K562 (cell line): ENCODE results near the gene SPAG9. TPM values are rescaled to one million over a fixed set of nuclear protein-coding genes. Genes with fewer than 3 reads are reported as not detected.
A peak's percentile ranks its signal among the peaks of the same experiment; 100 is the strongest.

Source experiments
- ELK3 ChIP-seq: fragments of 450-650 bp; formaldehyde crosslinking; IDR thresholded peaks from 2 replicates; pipeline ENCODE4 v1.4.0; 2020; ENCODE audit warnings: mild to moderate bottlenecking
- ETV5 ChIP-seq: sonication (generic); formaldehyde crosslinking; IDR thresholded peaks from 2 replicates; pipeline ENCODE4 v1.4.0; 2020; ENCODE audit warnings: low read depth, mild to moderate bottlenecking, missing genetic modification reagents
- HEY1 ChIP-seq: fragments of 250-450 bp; sonication (Bioruptor Pico); IDR thresholded peaks from 2 replicates; pipeline ENCODE4 v1.5.0; 2020; ENCODE audit warnings: mild to moderate bottlenecking, moderate library complexity, borderline replicate concordance
- HOXB6 ChIP-seq: fragments of 250-450 bp; sonication (Bioruptor Pico); IDR thresholded peaks from 2 replicates; pipeline ENCODE4 v1.5.1; 2022; ENCODE audit warnings: mild to moderate bottlenecking, borderline replicate concordance
- MGA ChIP-seq: fragments of 450-650 bp; IDR thresholded peaks from 2 replicates; pipeline ENCODE4 v1.6.1; 2016; ENCODE audit warnings: mild to moderate bottlenecking, moderate library complexity
- TAF15 ChIP-seq: fragments of 200-400 bp; formaldehyde crosslinking; IDR thresholded peaks from 2 replicates; pipeline ENCODE4 v1.6.1; 2017; ENCODE audit warnings: mild to moderate bottlenecking, low read depth, low read length, moderate library complexity
- TRIM25 ChIP-seq: fragments of 450-650 bp; IDR thresholded peaks from 2 replicates; pipeline ENCODE4 v1.7.0; 2016; ENCODE audit warnings: borderline replicate concordance
- ZBTB26 ChIP-seq: fragments of 450-650 bp; formaldehyde crosslinking; IDR thresholded peaks from 2 replicates; pipeline ENCODE4 v1.4.0; 2022; ENCODE audit warnings: missing genetic modification characterization
- ZC3H8 ChIP-seq: fragments of 450-650 bp; IDR thresholded peaks from 2 replicates; pipeline ENCODE4 v1.6.1; 2017
- ZNF511 ChIP-seq: sonication (generic); formaldehyde crosslinking; IDR thresholded peaks from 2 replicates; pipeline ENCODE4 v1.8.0; 2022; ENCODE audit warnings: mild to moderate bottlenecking, missing genetic modification reagents
- polyA plus RNA-seq, 8 experiments: library from polyadenylated mRNA; depleted of rRNA in 4 of 8; stranded (reverse) in 5 of 8; unstranded in 3 of 8; fragments of >200 nt; fragmentation: Nextera tagmentation in 2 of 8; fragmentation: Illumina TruSeq in 1 of 8; extraction: Ambion mirVana in 2 of 8; extraction: Trizol in 1 of 8; gene quantifications; 2 replicates each; pipeline versions ENCODE4 v1.2.1 to v1.2.3, GENCODE V29; 2011 to 2014; ENCODE audit warnings: inconsistent platforms in 1 of 8, missing spikeins in 1 of 8
- total RNA-seq, 7 experiments: library from RNA; depleted of rRNA in 6 of 7; stranded (reverse); fragments of >200 nt in 6 of 7; fragmentation: Illumina TruSeq in 2 of 7; extraction: Trizol in 2 of 7; gene quantifications; 2 replicates each; pipeline versions ENCODE4 v1.2.1 to v1.2.3, GENCODE V29; 2011 to 2021; ENCODE audit warnings: low replicate concordance in 1 of 7

SPAG9 gene
- total and polyA plus RNA-seq, 9 of the 15 experiments (the other 6 are each of a cell fraction or from before 2014, with no cell fraction given) = 12.2 to 99.2 (median 58.2) TPM

GRCh38 chr17:50944054-50944901 is 176.4 kb downstream of the SPAG9 start (continued):
- TF ChIP-seq ZNF511 (CRISPR knock-in tag) (no peak), ETV5 (CRISPR knock-in tag) (peak; percentile 84), HEY1 (CRISPR knock-in tag) (no peak), HOXB6 (CRISPR knock-in tag) (no peak), MGA (peak; percentile 78), TAF15 (no peak), ZC3H8 (no peak), TRIM25 (no peak), ZBTB26 (CRISPR knock-in tag) (0 out of 2 replicates have a peak, but pooled peaks have one; percentile 4), ELK3 (CRISPR knock-in tag) (no peak)
